IPS-18a (cell line): ENCODE data around the gene C1QTNF12.

Experiments used
- H3K27ac ChIP-seq: one replicate; pipeline ENCODE4 v1.5.1; 2013; ENCODE audit warnings: low read length
- H3K27me3 ChIP-seq: one replicate; pipeline ENCODE4 v1.6.1; 2013; ENCODE audit warnings: mild to moderate bottlenecking, low read length; ENCODE audit not compliant: control insufficient read depth, insufficient read depth
- H3K36me3 ChIP-seq: one replicate; pipeline ENCODE4 v1.6.1; 2013; ENCODE audit warnings: low read depth, low read length; ENCODE audit not compliant: control insufficient read depth
- H3K4me1 ChIP-seq: one replicate; pipeline ENCODE4 v1.6.1; 2013; ENCODE audit warnings: low read depth, low read length; ENCODE audit not compliant: control insufficient read depth
- H3K4me3 ChIP-seq: one replicate; pipeline ENCODE4 v1.5.1; 2013; ENCODE audit warnings: low read length
- H3K9ac ChIP-seq: one replicate; pipeline ENCODE4 v1.6.1; 2013; ENCODE audit warnings: mild to moderate bottlenecking, low read length, moderate library complexity
- H3K9me3 ChIP-seq: one replicate; pipeline ENCODE4 v1.6.1; 2013; ENCODE audit warnings: low read depth, low read length; ENCODE audit not compliant: control insufficient read depth

C1QTNF12 gene

DNA sequence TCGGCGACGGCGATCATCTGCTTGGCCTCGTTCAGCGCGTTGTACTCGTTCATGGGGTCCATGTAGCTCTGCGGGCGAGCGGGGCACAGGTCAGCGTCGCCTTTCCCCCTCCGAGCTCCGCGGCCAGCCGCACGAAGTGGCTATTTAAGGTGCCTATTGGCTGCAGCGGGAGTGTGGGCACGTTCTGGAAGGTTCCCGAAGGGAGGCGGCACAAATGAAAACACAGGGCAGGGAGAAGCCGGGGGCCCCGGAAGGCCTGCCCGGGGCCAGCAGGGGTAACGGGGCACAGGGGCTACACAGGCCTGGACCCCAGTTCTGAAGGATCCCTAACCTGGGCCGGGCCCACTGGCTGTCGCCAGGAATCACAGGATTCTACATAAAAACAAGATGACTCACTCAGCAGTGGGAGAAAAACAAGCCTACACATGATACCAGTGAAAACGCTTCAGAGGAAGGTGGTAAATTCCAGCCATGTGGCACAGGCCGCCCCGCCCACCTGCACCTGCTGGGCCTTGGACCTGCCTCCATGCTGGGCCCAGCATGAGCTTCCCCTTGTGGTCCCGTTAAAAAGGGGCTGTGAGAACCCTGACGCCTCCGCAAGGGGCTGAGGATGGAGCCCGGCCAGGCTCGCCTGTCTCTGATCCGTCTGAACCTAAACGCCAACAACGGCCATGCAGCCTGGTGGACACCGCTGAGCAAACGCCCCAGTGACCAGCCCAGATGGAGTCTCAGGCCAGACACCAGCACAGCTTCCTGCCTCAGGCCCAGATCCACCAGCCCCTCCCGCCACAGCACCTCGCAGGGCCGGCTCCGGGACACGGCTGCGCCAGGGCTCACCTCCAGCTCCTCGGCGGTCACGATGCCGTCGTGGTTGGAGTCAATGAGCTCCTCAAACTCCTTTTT lies 28.6 kb downstream of the C1QTNF12 start:
- Histone ChIP-seq H3K9me3 (no peaks in the 10 kb centered on the region), H3K27me3 (no peaks in the 10 kb centered on the region), H3K4me1 (no peaks in the 10 kb centered on the region), H3K9ac (no peak overlapping the region), H3K36me3 (peaks cover 11% of the 10 kb centered on the region), H3K27ac (no peak overlapping the region), H3K4me3 (no peak overlapping the region)

DNA sequence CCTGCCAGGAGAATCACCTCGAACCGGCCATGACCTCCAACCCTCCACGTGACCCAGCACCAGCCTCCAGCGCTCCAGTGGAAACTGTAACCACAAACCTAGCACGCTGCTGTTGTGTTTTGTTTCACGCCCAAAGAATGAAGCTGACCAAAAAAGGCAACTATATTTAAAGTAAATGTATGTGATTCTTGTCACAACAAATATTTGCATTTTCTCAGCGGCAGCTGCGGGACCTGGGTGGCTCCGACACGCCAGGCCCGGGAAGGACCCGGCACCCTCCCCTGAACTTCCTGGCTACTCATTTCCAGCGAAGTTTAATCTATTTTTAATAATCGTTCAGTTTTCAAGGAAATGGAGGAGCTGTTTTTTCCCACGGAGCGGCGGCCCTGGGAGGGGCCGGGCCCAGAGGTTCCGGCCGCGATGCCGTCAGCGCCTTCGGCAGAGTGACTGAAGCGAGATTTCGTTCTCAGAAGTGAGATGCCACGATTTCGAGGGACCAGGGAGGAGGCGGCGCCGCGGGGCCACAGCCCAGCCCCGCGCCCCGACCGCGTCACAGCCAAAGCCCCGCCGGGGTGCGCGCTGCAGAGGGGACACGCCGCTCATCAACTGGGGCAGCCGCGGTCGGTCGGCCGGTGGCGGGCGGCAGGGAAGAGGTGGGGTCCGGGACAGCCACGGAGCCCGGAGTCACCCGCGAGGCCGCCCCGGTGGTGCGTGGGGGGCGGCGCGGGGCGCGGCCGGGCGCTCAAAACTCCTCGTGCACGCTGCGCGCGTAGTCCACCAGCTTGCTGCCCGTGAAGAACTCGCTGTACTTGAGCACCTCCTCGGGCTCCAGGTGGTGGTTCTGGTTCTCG lies 29.5 kb downstream of the C1QTNF12 start:
- Histone ChIP-seq H3K27ac (no peak overlapping the region), H3K4me1 (no peaks in the 10 kb centered on the region), H3K27me3 (no peaks in the 10 kb centered on the region), H3K4me3 (no peak overlapping the region), H3K36me3 (peaks cover 6% of the 10 kb centered on the region), H3K9ac (no peak overlapping the region), H3K9me3 (no peaks in the 10 kb centered on the region)

DNA sequence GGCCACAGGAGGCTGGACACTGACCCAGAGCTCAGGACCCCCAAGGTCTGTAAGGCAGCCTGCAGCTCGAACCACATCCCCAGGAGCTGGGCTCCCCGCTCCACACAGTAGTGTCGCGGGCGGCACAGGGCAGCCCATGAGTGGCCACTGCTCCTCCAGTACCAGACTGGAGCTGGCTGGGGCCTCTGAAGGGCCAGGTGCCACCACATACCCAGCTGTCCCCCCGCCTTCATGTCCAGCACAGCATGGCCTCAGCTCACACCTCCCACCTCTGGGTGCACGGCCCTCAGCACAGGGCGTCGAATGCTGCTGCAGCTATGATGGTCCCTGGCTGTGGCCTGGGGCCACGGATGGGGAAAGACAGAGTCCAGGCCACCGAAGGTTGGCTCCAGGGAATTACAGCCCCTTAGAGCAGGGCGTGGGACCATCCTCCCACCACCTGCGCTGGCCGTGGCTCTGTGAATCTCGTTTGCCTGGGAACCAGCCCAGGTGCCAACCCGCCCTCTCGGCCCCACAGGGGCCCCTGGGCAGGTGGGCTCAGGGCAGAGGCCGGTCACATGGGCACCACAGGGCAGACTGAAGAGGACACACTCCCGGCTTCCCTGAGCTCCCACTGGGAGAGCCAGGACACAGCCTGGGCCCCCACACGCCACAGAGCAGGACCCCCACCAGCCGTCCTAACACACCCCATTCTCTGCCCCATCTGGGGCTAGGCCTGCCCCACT lies 30.5 kb downstream of the C1QTNF12 start:
- Histone ChIP-seq H3K27ac (no peak overlapping the region), H3K4me3 (no peak overlapping the region), H3K4me1 (no peaks in the 10 kb centered on the region), H3K27me3 (no peaks in the 10 kb centered on the region), H3K9ac (no peak overlapping the region), H3K36me3 (peaks cover 6% of the 10 kb centered on the region), H3K9me3 (no peaks in the 10 kb centered on the region)

DNA sequence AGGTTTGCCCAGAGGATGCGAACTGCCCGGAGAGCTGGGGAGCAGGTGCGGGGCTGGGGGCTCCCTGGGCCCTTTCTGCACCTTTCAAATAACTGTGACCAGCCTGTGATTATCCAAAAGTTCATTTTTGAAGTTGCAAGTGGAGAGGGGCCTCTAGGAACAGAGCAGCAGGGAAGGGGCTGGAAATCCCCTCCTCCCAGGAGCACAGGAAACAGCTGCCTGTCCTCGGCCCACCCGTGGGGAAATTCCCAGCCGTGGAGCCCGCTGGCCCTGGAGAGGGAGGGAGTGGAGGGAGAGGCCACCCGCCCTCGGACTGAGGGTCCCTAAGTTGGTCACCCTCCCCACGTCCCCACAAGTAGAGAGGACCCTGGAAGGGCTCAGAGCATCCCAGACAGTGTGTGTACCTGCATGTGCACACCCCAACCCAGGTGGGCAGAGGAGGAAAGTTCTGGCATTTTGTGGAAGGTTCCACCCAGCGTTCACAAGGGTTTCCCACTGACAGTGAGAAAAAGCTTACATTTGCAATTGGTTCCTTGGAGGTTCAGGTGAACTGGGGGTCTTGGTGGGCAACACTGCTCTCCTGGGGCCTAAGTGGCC lies 31.3 kb downstream of the C1QTNF12 start:
- no peak overlapping the region for H3K9ac ChIP-seq
- H3K27ac ChIP-seq: no peak overlapping the region
- H3K9me3 ChIP-seq: no peaks in the 10 kb centered on the region
- H3K4me1 ChIP-seq: no peaks in the 10 kb centered on the region
- H3K27me3 ChIP-seq: no peaks in the 10 kb centered on the region
- peaks cover 6% of the 10 kb centered on the region for H3K36me3 ChIP-seq
- no peak overlapping the region for H3K4me3 ChIP-seq

DNA sequence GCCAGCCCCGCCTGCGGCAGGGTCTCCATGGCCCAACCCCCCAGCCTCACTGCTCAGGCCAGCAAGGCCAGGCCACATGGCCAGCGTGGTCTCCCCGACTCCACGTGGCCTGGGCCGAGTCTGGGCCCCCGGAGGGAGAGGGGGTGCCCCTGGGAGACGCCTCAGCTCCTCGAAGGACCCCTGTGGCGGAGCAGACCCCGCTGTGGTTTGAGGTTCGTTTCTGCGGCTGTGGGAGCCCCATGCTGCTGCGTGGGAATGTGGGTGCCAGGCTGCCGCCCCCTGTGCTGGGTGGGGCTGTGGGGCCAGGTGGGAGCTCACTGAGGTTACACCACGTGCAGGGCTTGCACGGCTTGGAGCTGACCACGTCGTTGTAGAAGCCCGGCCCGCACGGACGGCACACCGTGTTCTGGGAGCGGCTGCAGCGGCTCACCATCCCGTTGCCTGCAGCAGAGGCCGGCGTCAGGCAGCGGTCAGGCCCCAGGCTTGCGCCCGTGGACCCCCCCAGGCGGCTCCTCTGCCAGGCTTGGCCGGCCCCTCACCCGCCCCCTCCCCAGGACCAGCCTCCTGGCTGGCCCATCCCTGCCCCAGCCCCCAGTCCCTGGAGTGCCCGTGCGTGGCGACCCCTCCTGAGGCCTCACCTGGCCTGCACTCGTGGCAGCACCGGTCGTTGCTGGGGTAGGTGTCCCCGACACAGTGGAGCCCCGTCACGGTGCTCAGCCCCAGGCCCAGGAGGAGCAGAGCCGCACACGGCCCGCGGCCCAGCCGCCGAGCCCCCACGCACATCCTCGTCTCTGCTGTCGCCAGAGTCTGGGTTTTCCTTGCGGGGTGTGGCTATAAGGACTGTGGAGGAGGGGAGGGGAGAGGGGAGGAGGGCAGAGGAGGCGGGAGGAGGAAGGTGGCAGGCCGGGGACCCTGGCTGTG lies 32.9 kb downstream of the C1QTNF12 start, which contains the start of gene TNFRSF4:
Gene TNFRSF4, minus strand, starts transcription at position 809 of the 921 bp plus-strand sequence. Its CDS starts 26 bp downstream, at position 783.
- Histone ChIP-seq H3K9me3 (no peaks in the 10 kb centered on the region), H3K27me3 (no peaks in the 10 kb centered on the region), H3K36me3 (peaks cover 6% of the 10 kb centered on the region), H3K4me3 (no peak within 1 kb of the TSS), H3K27ac (no peak within 1 kb of the TSS), H3K4me1 (no peaks in the 10 kb centered on the region), H3K9ac (no peak within 1 kb of the TSS)

DNA sequence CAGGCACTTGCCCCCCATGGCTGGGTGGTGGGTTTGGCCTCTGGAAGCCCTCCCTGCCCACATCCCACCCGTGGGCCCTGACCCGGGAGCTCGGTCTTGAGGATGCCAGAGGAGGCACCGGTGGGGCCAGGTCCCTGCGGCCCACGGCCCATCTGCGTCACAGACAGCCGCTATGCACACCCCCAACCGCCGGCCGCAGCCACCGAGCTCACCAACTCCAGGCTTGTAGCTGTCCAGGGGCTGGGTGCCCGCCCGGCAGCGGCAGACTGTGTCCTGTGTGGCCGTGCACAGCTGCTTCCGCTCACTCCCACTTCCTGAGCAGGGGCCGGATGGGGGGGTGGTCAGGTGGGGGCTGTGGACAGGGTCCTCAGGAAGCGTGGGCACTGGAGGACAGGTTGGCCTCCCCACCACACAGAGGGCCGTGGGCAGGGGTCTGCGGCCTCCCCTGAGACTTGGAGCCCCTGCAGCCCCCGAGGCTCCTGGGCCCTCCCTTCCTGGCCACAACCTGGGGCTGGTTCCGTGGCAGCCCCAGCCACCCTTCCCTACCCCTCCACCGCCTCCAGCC lies 33.7 kb downstream of the C1QTNF12 start:
- Histone ChIP-seq H3K4me3 (no peak overlapping the region), H3K27ac (no peak overlapping the region), H3K27me3 (no peaks in the 10 kb centered on the region), H3K4me1 (no peaks in the 10 kb centered on the region), H3K9me3 (no peaks in the 10 kb centered on the region), H3K36me3 (peaks cover 6% of the 10 kb centered on the region), H3K9ac (no peak overlapping the region)

DNA sequence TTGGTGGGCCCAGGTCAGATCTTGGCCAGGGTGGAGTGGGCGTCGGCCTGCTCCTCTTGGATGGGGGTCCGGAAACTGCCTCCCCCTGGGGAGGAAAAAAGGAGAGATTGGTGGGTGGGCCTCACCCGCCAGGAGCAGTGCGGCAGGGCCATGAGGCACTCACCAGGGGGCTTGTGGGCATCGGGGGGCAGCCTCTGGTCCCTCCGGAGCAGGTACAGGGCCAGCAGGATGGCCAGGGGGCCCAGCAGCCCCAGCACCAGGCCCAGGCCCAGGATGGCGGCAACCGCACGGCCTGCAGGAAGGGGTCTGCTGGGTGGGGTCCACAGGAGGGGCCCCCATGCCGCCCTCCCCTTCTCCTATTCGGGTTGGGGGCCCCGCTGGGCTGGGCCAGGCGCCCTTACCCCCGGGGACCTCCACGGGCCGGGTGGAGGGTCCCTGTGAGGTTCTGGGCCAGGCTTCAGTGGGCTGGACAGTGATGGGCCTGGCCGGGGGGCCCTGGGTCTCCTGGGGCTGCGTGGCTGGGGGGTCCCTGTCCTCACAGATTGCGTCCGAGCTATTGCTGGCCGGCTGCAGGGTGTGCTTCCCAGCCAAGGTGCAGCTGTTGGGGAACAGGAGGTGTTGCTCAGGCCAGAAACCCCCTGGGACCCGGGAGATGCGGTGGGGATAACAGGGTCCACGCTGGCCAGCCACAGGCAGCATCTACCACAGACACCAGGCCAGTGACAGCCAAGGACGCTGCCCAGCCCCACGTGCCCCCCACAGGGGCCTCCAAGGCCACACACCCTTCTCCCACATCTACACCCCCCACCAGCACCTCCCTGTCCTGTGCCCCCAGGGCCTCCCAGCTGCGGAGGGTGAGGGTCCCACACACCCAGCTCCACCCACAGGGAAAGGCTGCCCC lies 34.7 kb downstream of the C1QTNF12 start:
- Histone ChIP-seq H3K36me3 (peaks cover 3% of the 10 kb centered on the region), H3K4me3 (no peak overlapping the region), H3K27ac (no peak overlapping the region), H3K27me3 (peaks cover 6% of the 10 kb centered on the region), H3K9ac (no peak overlapping the region), H3K4me1 (no peaks in the 10 kb centered on the region), H3K9me3 (no peaks in the 10 kb centered on the region)

DNA sequence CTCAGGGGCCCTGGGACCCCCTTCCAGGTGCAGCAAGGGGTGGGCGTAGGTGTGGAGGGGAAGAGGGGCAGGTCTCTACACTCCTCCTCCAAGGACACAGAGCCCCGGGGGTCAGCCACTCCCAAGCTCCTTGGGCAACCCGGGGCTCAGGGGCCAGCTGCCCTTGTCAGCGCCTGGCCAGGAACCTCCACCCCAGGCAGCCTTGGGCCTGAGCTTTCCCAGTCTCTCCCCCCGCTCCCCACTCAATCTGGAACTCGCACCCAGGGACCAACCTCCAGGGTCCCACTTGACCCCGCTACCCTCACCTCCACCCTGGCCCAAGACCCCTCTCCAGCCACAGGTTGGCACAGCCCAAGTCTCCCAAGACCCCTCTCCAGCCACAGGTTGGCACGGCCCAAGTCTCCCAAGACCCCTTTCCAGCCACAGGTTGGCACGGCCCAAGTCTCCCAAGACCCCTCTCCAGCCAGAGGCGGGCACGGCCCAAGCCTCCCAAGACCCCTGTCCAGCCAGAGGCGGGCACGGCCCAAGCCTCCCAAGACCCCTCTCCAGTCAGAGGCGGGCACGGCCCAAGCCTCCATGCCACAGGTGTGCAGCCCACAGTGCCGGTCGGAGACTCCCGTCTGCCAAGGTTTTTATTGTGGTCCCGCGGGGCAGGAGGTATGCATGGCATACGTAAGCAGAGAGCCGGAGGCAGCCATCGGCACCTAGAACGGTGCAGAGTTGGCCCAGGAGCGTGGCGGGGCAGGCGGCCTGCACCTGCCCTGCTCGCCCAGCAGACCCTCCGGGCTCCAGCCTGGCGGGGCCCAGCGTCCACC lies 35.6 kb downstream of the C1QTNF12 start:
- no peak overlapping the region for H3K9ac ChIP-seq
- no peaks in the 10 kb centered on the region for H3K4me1 ChIP-seq
- no peak overlapping the region for H3K27ac ChIP-seq
- peaks cover 15% of the 10 kb centered on the region for H3K27me3 ChIP-seq
- H3K9me3 ChIP-seq: no peaks in the 10 kb centered on the region
- no peaks in the 10 kb centered on the region for H3K36me3 ChIP-seq
- no peak overlapping the region for H3K4me3 ChIP-seq
